HG03469 (cell line): Measurements from ENCODE around the gene UCN.

Experiments
- ATAC-seq: cut with Tn5 transposase; IDR thresholded peaks from one replicate; pipeline ENCODE4 v1.9.1; 2021; ENCODE audit warnings: mild to moderate bottlenecking, moderate library complexity, moderate number of reproducible peaks; ENCODE audit not compliant: unreplicated experiment

The UCN gene

GRCh38 chr2:27262379-27263286, 45.6 kb downstream of the UCN start, which contains the start of gene SLC30A3:
Gene SLC30A3, minus strand, starts transcription at chr2:27263047. Its CDS starts 141 bp downstream, at chr2:27262906.
- ATAC-seq: no peak

- ATAC-seq: no peak
These were observed 46.3 kb downstream of the UCN start for GRCh38 chr2:27261926-27262298.

- no peak for ATAC-seq
These were observed 46.9 kb downstream of the UCN start for GRCh38 chr2:27261241-27261925.

- no peak for ATAC-seq
These were observed 50.2 kb downstream of the UCN start for GRCh38 chr2:27258051-27258450.
